HG03520 (cell line): ENCODE results near the gene ARCN1.

ENCODE experiments used
- ATAC-seq: cut with Tn5 transposase; IDR thresholded peaks from one replicate; pipeline ENCODE4 v1.9.1; 2021; ENCODE audit warnings: mild to moderate bottlenecking, moderate library complexity; ENCODE audit not compliant: unreplicated experiment

Gene ARCN1

DNA sequence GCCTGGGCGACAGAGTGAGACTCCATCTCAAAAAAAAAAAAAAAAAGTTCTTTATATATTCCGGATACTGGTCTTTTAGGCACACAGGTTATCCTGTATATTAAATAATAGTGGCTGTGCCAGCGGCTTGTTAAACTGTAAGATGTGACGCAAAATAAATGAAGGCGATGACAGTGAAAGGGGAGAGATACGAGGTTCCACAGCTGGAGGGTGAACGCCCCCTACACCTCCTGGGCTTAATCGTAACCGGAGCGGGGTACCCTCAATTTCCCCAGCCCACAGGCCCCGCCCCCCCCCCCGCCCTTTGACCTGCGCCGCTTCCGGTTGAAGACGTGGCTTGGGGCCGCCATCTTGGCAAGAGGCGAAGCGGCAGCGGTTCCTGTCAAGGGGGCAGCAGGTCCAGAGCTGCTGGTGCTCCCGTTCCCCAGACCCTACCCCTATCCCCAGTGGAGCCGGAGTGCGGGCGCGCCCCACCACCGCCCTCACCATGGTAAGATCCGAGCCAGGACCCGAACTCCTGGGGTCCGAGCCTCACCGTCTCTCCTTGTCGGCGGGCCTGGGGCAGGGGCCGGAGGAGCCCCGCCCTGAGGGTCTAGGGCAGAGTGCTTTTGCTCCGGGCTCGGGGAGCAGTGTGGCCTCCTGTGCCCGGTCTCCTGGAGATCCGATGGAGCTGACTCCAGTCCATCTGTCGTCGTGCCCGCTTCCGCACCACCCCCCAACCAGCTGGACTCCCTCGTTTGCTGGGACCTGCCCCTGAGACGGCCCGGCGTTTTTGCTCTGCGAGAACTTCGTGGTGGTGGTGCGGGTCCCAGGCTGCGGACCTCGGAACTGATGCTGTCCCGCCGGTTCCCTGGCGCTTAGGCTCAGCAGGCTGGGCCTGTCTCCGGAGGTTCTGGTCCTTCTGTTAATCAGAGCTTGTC lies at the start of gene ARCN1:
Gene ARCN1, plus strand, starts transcription at position 349 of the 920 bp plus-strand sequence. Its CDS starts 139 bp downstream, at position 488.
- ATAC-seq = peak; percentile 52

DNA sequence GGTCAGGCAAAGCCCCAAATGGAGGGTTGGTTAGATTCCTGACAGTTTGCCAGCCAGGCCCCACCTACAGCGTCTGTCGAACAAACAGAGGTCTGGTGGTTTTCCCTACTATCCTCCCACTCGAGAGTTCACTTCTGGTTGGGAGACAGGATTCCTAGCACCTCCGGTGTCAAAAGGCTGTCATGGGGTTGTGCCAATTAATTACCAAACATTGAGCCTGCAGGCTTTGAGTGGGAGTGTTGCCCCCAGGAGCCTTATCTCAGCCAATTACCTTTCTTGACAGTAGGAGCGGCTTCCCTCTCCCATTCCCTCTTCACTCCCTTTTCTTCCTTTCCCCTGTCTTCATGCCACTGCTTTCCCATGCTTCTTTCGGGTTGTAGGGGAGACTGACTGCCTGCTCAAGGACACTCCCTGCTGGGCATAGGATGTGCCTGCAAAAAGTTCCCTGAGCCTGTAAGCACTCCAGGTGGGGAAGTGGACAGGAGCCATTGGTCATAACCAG lies 49.6 kb upstream of the ARCN1 start:
- no peak for ATAC-seq

GRCh38 chr11:118524356-118524755 lies 47.9 kb upstream of the ARCN1 start:
- ATAC-seq = no peak

DNA sequence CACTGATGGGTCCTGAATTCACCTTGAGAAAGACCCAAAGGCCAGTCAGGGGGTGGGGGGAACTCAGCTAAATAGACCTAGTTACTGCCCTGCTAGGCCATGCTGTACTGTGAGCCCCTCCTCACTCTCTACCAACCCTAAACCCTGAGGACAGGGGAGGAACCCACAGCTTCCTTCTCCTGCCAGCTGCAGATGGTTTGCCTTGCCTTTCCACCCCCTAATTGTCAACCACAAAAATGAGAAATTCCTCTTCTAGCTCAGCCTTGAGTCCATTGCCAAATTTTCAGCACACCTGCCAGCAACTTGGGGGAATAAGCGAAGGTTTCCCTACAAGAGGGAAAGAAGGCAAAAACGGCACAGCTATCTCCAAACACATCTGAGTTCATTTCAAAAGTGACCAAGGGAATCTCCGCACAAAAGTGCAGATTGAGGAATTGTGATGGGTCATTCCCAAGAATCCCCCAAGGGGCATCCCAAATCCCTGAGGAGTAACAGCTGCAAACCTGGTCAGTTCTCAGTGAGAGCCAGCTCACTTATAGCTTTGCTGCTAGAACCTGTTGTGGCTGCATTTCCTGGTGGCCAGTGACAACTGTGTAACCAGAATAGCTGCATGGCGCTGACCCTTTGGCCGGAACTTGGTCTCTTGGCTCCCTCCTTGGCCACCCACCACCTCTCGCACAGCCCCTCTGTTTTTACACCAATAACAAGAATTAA lies 47.3 kb upstream of the ARCN1 start:
- no peak for ATAC-seq

- no peak for ATAC-seq
Measured at GRCh38 chr11:118526688-118527087, 45.5 kb upstream of the ARCN1 start.

- ATAC-seq = no peak
Measured at GRCh38 chr11:118527109-118527508, 45.1 kb upstream of the ARCN1 start, which contains the start of gene TTC36. TTC36 (plus strand) TSS chr11:118527474; CDS start chr11:118527495, 21 bp downstream.

- no peak for ATAC-seq
Measured at GRCh38 chr11:118528511-118528910, 43.7 kb upstream of the ARCN1 start.

DNA sequence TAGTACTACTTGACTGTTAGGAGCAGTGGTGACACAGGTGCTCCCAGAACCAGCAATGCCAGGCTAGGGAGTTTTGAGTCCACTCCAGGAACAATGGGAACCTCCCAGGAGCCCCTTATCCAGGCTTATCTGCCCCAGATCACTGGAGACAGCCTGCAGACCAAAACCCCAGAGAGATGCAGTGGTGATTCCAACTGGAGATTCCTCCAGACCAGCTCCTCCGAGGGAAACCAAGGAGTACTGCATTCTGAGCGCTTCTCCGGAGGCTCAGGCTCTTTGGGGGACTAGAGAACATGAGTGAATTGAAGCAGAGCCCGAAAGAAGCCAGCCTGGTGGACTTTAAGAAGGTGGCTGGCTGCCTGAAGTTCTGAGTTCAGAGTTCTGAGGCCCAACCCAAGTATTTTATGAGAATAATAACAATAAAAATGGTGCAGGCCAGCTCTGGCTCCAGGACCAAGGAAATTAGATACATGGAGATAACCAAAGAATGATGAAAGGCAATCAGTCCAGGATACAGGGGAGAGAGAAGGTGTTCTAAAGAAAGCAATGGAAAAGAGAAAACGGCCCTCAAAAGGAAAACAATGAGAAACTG lies 42.5 kb upstream of the ARCN1 start:
- no peak for ATAC-seq

DNA sequence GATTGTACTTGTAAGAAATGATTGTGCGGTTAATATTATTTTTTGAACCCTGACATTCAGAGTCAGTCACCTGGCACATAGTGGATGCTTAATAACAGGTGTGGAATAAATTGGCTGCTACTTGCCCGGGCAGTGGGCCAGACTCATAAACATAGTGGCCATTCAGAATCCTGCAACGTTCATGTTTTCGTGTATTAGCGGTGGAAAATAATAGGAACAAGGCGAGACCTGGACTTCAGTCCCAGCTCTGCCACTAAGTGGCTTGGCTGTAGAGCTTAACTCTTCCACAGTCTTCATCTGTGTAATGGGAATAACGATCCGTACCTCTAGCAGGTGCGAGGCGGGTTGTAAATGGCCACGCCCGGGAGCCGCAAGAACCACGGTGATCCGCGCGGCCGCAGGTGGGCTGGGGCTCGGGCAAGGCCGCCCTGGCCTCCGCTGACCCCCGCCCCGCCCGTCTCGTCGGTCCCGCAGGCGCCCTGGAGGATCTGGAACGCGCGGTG lies 42.0 kb upstream of the ARCN1 start:
- ATAC-seq = no peak

GRCh38 chr11:118530683-118531596 lies 41.3 kb upstream of the ARCN1 start, which contains the start of gene TMEM25:
TMEM25 (plus strand) TSS chr11:118531192; CDS start chr11:118531802, 610 bp downstream.
- peak; percentile 70 for ATAC-seq

- no peak for ATAC-seq
Measured at GRCh38 chr11:118531597-118532084, 40.6 kb upstream of the ARCN1 start.

GRCh38 chr11:118532091-118532490 lies 40.1 kb upstream of the ARCN1 start:
- no peak for ATAC-seq

DNA sequence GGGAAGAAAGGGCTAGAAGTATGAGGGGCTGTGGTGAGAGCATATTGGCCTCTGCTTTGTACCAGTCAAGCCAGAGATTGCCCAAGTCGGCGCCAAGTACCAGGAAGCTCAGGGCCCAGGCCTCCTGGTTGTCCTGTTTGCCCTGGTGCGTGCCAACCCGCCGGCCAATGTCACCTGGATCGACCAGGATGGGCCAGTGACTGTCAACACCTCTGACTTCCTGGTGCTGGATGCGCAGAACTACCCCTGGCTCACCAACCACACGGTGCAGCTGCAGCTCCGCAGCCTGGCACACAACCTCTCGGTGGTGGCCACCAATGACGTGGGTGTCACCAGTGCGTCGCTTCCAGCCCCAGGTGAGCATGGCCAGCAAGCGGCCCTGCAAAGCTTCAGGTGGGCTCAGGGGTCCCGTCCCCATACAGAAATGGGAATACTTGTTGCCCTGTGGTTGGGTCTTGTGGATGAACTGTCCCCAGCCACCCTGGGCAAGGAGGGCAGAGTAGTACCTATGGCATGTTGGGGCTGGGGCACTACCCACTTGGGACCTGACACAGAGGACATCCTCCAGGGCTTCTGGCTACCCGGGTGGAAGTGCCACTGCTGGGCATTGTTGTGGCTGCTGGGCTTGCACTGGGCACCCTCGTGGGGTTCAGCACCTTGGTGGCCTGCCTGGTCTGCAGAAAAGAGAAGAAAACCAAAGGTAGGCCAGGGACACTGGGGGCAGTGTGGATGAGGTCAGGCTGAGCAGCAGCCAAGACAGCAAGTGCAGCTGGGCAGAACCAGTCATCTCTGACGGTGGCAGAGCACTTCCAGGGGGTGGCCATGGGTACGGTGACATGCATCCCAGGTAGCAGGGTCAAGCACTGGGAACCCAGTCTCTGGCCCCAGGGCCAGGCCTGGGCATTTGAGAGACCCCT lies 39.1 kb upstream of the ARCN1 start:
- ATAC-seq = no peak

GRCh38 chr11:118533769-118534729 lies 38.2 kb upstream of the ARCN1 start:
- ATAC-seq = no peak

GRCh38 chr11:118535261-118535660 lies 36.9 kb upstream of the ARCN1 start:
- no peak for ATAC-seq

- ATAC-seq = no peak
Measured at GRCh38 chr11:118536726-118537125, 35.5 kb upstream of the ARCN1 start.

- no peak for ATAC-seq
Measured at GRCh38 chr11:118537409-118537980, 34.7 kb upstream of the ARCN1 start.
